K562 (cell line): Measurements from ENCODE around the gene KCTD13. TPM values are rescaled to one million over a fixed set of nuclear protein-coding genes. Genes with fewer than 3 reads are reported as not detected.
A peak's percentile ranks its signal among the peaks of the same experiment; 100 is the strongest.

ENCODE experiments used
- ATF6 ChIP-seq: sonication (generic); formaldehyde crosslinking; IDR thresholded peaks from 2 replicates; pipeline ENCODE4 v1.4.0; 2020; ENCODE audit warnings: mild to moderate bottlenecking, missing genetic modification reagents
- CBFB ChIP-seq: sonication (generic); formaldehyde crosslinking; IDR thresholded peaks from 2 replicates; pipeline ENCODE4 v1.4.0; 2020; ENCODE audit warnings: mild to moderate bottlenecking, missing genetic modification reagents
- ELF4 ChIP-seq: fragments of 450-650 bp; formaldehyde crosslinking; IDR thresholded peaks from 2 replicates; pipeline ENCODE4 v1.4.0; 2022; ENCODE audit warnings: missing genetic modification characterization
- GATAD2B ChIP-seq: fragments of 450-650 bp; IDR thresholded peaks from 2 replicates; pipeline ENCODE4 v1.6.1; 2017; ENCODE audit warnings: mild to moderate bottlenecking, borderline replicate concordance
- GTF2A2 ChIP-seq: IDR thresholded peaks from 2 replicates; pipeline ENCODE4 v1.6.1; 2016; ENCODE audit warnings: mild to moderate bottlenecking, missing genetic modification characterization, missing compliant biosample characterization
- MAZ ChIP-seq, 2 experiments: fragments of 450-650 bp in 1 of 2; sonication (generic) in 1 of 2; formaldehyde crosslinking; IDR thresholded peaks in 1 of 2; conservative IDR thresholded peaks in 1 of 2; 2 replicates each; pipeline versions ENCODE4 v1.4.0 to v1.5.0; 2020; ENCODE audit warnings: mild to moderate bottlenecking in 1 of 2, missing genetic modification reagents in 1 of 2
- NKRF ChIP-seq: fragments of 450-650 bp; IDR thresholded peaks from 2 replicates; pipeline ENCODE4 v1.6.1; 2016; ENCODE audit warnings: borderline replicate concordance
- RBM34 ChIP-seq: fragments of 200-400 bp; formaldehyde crosslinking; IDR thresholded peaks from 2 replicates; pipeline ENCODE4 v1.6.1; 2018; ENCODE audit warnings: low read length, borderline replicate concordance; ENCODE audit not compliant: insufficient read depth
- RFX1 ChIP-seq: fragments of 450-650 bp; IDR thresholded peaks from 2 replicates; pipeline ENCODE4 v1.6.1; 2016; ENCODE audit warnings: mild to moderate bottlenecking, moderate library complexity
- TFAM ChIP-seq: fragments of 250-450 bp; sonication (Bioruptor Pico); conservative IDR thresholded peaks from 2 replicates; pipeline ENCODE4 v1.5.0; 2021; ENCODE audit warnings: mild to moderate bottlenecking, moderate library complexity
- ZBTB7A ChIP-seq: IDR thresholded peaks from 2 replicates; pipeline ENCODE4 v1.6.1; 2011; ENCODE audit warnings: low read depth, mild to moderate bottlenecking, low read length, moderate library complexity, borderline replicate concordance; ENCODE audit not compliant: control insufficient read depth
- ZFP1 ChIP-seq: fragments of 450-650 bp; formaldehyde crosslinking; IDR thresholded peaks from 2 replicates; pipeline ENCODE4 v1.4.0; 2020; ENCODE audit warnings: mild to moderate bottlenecking, mixed read lengths
- ZNF175 ChIP-seq: fragments of 200-800 bp; sonication (Bioruptor generic); IDR thresholded peaks from 2 replicates; pipeline ENCODE4 v1.6.1; 2016; ENCODE audit warnings: low read depth, mild to moderate bottlenecking, missing genetic modification characterization, missing compliant biosample characterization
- polyA plus RNA-seq, 8 experiments: library from polyadenylated mRNA; depleted of rRNA in 4 of 8; stranded (reverse) in 5 of 8; unstranded in 3 of 8; fragments of >200 nt; fragmentation: Nextera tagmentation in 2 of 8; fragmentation: Illumina TruSeq in 1 of 8; extraction: Ambion mirVana in 2 of 8; extraction: Trizol in 1 of 8; gene quantifications; 2 replicates each; pipeline versions ENCODE4 v1.2.1 to v1.2.3, GENCODE V29; 2011 to 2014; ENCODE audit warnings: inconsistent platforms in 1 of 8, missing spikeins in 1 of 8
- total RNA-seq, 7 experiments: library from RNA; depleted of rRNA in 6 of 7; stranded (reverse); fragments of >200 nt in 6 of 7; fragmentation: Illumina TruSeq in 2 of 7; extraction: Trizol in 2 of 7; gene quantifications; 2 replicates each; pipeline versions ENCODE4 v1.2.1 to v1.2.3, GENCODE V29; 2011 to 2021; ENCODE audit warnings: low replicate concordance in 1 of 7
- TF ChIP-seq, protein P1 (sequence below): fragments of 250-450 bp; sonication (Bioruptor Pico); IDR thresholded peaks from 2 replicates; pipeline ENCODE4 v1.4.0; 2020; ENCODE audit warnings: mild to moderate bottlenecking, moderate library complexity, borderline replicate concordance
- TF ChIP-seq, protein P2 (sequence below): fragments of 450-650 bp; IDR thresholded peaks from 2 replicates; pipeline ENCODE4 v1.6.1; 2018; ENCODE audit not compliant: partially characterized antibody

Gene KCTD13
- total and polyA plus RNA-seq, 9 of the 15 experiments (the other 6 are each of a cell fraction or from before 2014, with no cell fraction given): 1.0 to 20.6 (median 9.8) TPM

GRCh38 chr16:29925781-29926710 is at the start of gene KCTD13 (continued):
- TF ChIP-seq, protein P1, sequence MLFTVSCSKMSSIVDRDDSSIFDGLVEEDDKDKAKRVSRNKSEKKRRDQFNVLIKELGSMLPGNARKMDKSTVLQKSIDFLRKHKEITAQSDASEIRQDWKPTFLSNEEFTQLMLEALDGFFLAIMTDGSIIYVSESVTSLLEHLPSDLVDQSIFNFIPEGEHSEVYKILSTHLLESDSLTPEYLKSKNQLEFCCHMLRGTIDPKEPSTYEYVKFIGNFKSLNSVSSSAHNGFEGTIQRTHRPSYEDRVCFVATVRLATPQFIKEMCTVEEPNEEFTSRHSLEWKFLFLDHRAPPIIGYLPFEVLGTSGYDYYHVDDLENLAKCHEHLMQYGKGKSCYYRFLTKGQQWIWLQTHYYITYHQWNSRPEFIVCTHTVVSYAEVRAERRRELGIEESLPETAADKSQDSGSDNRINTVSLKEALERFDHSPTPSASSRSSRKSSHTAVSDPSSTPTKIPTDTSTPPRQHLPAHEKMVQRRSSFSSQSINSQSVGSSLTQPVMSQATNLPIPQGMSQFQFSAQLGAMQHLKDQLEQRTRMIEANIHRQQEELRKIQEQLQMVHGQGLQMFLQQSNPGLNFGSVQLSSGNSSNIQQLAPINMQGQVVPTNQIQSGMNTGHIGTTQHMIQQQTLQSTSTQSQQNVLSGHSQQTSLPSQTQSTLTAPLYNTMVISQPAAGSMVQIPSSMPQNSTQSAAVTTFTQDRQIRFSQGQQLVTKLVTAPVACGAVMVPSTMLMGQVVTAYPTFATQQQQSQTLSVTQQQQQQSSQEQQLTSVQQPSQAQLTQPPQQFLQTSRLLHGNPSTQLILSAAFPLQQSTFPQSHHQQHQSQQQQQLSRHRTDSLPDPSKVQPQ (CRISPR knock-in tag): no peak
- TF ChIP-seq RFX1 (no peak), RBM34 (no peak), ZNF175 (no peak), ZFP1 (no peak), GTF2A2 (tag) (no peak), ZBTB7A (peak; percentile 97), CBFB (CRISPR knock-in tag) (0 out of 2 replicates have a peak, but pooled peaks have one; percentile 38), ELF4 (CRISPR knock-in tag) (no peak), TFAM (CRISPR knock-in tag) (no peak), MAZ (CRISPR knock-in tag; conservative IDR thresholded peaks at IDR 0.05 in 1 of 2, IDR thresholded peaks at IDR 0.05 in 1 of 2) (peak; percentile 68 to 71; a peak in 3 of 4 replicates), GATAD2B (0 out of 2 replicates have a peak, but pooled peaks have one; percentile 49), NKRF (no peak), ATF6 (peak; percentile 74; the same call in 1 of the 2 replicates)
- TF ChIP-seq, protein P2, sequence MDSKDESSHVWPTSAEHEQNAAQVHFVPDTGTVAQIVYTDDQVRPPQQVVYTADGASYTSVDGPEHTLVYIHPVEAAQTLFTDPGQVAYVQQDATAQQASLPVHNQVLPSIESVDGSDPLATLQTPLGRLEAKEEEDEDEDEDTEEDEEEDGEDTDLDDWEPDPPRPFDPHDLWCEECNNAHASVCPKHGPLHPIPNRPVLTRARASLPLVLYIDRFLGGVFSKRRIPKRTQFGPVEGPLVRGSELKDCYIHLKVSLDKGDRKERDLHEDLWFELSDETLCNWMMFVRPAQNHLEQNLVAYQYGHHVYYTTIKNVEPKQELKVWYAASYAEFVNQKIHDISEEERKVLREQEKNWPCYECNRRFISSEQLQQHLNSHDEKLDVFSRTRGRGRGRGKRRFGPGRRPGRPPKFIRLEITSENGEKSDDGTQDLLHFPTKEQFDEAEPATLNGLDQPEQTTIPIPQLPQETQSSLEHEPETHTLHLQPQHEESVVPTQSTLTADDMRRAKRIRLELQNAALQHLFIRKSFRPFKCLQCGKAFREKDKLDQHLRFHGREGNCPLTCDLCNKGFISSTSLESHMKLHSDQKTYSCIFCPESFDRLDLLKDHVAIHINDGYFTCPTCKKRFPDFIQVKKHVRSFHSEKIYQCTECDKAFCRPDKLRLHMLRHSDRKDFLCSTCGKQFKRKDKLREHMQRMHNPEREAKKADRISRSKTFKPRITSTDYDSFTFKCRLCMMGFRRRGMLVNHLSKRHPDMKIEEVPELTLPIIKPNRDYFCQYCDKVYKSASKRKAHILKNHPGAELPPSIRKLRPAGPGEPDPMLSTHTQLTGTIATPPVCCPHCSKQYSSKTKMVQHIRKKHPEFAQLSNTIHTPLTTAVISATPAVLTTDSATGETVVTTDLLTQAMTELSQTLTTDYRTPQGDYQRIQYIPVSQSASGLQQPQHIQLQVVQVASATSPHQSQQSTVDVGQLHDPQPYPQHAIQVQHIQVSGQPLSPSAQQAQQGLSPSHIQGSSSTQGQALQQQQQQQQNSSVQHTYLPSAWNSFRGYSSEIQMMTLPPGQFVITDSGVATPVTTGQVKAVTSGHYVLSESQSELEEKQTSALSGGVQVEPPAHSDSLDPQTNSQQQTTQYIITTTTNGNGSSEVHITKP: no peak
